ENCODE measurements around the gene KDM4C. TPM values are rescaled to one million over a fixed set of nuclear protein-coding genes. Genes with fewer than 3 reads are reported as not detected.

Gene KDM4C
- total RNA-seq, 1 donor from 2014 or later: 16.5 TPM

- peak overlapping the region; percentile 99 for H3K4me3 Mint-ChIP-seq
- H3K27ac Mint-ChIP-seq: peak overlapping the region; percentile 96
- no peak for DNase-seq (ENCODE audit: extremely low spot score, unreplicated experiment)
- H3K27me3 Mint-ChIP-seq: peaks cover 9% of the 10 kb centered on the region
- H3K9me3 Mint-ChIP-seq: peaks cover 6% of the 10 kb centered on the region
- TF ChIP-seq CTCF (conservative IDR thresholded peaks at IDR 0.05): no peak
- no peaks in the 10 kb centered on the region for H3K36me3 Mint-ChIP-seq
- peaks cover 4% of the 10 kb centered on the region for H3K4me1 Mint-ChIP-seq (ENCODE audit: unreplicated experiment)
These were observed 1.6 kb downstream of the KDM4C start for GRCh38 chr9:6759185-6759977.

GRCh38 chr9:6761306-6761705 lies 3.5 kb downstream of the KDM4C start:
- DNase-seq (ENCODE audit: extremely low spot score, unreplicated experiment): no peak
- Mint-ChIP-seq H3K9me3 (peaks cover 6% of the 10 kb centered on the region), H3K36me3 (no peaks in the 10 kb centered on the region), H3K4me1 (ENCODE audit: unreplicated experiment) (peaks cover 10% of the 10 kb centered on the region), H3K27me3 (peaks cover 9% of the 10 kb centered on the region), H3K4me3 (peak overlapping the region; percentile 40), H3K27ac (no peak overlapping the region)
- TF ChIP-seq CTCF (conservative IDR thresholded peaks at IDR 0.05): no peak

GRCh38 chr9:6763244-6763643 lies 5.5 kb downstream of the KDM4C start:
- Mint-ChIP-seq H3K27ac (no peak overlapping the region), H3K4me1 (ENCODE audit: unreplicated experiment) (peaks cover 7% of the 10 kb centered on the region), H3K36me3 (no peaks in the 10 kb centered on the region), H3K27me3 (peaks cover 6% of the 10 kb centered on the region), H3K4me3 (no peak overlapping the region), H3K9me3 (peaks cover 6% of the 10 kb centered on the region)
- TF ChIP-seq CTCF (conservative IDR thresholded peaks at IDR 0.05): no peak
- DNase-seq (ENCODE audit: extremely low spot score, unreplicated experiment): no peak

GRCh38 chr9:6764011-6764410 lies 6.2 kb downstream of the KDM4C start:
- Mint-ChIP-seq H3K27ac (no peak overlapping the region), H3K27me3 (peaks cover 3% of the 10 kb centered on the region), H3K4me1 (ENCODE audit: unreplicated experiment) (peaks cover 8% of the 10 kb centered on the region), H3K9me3 (peaks cover 6% of the 10 kb centered on the region), H3K4me3 (no peak overlapping the region), H3K36me3 (no peaks in the 10 kb centered on the region)
- no peak for DNase-seq (ENCODE audit: extremely low spot score, unreplicated experiment)
- TF ChIP-seq CTCF (conservative IDR thresholded peaks at IDR 0.05): no peak

GRCh38 chr9:6764523-6764922 lies 6.8 kb downstream of the KDM4C start:
- Mint-ChIP-seq H3K36me3 (no peaks in the 10 kb centered on the region), H3K9me3 (peaks cover 6% of the 10 kb centered on the region), H3K4me1 (ENCODE audit: unreplicated experiment) (peaks cover 12% of the 10 kb centered on the region), H3K27me3 (peaks cover 3% of the 10 kb centered on the region), H3K27ac (no peak overlapping the region), H3K4me3 (no peak overlapping the region)
- TF ChIP-seq CTCF (conservative IDR thresholded peaks at IDR 0.05): no peak
- DNase-seq (ENCODE audit: extremely low spot score, unreplicated experiment): no peak
